ENCODE data around the gene DMWD.
"Not testable (repeated sequence)": the region's sequence is repeated elsewhere in the genome, so short reads cannot be mapped to it uniquely, and the experiment has no call there.

DMWD gene

DNA sequence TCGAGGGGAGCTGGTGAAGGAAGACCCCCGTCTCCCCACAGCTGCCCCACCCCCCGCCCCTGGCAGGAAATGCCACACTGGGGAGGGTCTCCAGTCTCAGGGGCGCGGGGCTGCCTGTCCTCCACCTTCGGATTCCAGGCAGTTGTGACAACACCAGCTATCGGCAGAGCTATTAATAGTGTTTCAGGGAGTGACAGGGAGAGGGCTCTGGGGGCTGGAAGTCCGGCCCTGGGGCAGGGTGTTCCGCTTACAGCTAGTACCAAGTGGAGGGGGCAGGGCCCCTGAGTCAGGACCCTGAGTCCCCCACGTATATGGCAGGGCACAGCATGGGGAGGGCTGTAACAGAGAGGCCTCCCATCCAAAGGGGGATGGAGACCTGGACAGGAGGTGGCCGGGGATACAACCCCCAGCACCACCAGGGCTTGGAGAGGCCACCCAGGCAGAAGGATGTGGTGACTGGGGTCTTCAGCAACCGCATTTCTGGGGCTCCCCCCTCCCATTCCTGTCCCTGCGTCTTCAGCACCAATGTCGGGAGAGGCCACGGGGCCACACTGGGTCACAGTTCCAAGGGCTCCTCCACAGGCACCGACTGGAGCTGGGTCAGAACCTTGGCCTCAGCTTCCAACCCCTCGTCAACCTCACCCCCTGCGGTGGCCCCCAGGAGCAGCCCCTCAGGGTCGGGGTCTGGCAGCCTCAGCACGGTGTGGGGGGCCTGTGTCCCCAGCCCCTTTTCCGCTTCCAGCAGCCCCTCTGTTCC, 27.5 kb downstream of the DMWD start:
- TF ChIP-seq ZNF274 (IDR thresholded peaks at IDR 0.05; ENCODE audit: low read depth, low read length), result no peak
- H3K4me3 ChIP-seq (ENCODE audit: low read length), result no peak overlapping the region

DNA sequence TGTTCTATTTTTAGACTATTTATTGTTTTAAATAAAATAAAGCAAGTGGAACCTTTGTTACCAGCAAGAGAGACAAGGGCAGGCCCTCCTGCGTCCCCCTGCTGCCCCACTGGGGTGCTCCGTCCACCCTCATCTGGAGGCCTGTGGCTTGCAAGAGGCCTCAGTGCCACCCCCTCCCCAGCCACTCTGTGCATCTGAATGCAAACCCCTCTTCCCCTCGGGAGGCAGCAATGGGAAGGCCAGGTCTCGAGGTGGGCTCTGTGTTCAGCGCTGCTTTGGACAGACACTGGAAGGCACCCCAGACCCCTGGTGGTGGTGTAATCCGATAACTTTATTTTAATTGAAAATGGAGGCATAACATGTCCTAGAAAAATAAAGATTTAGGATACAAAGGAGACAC, 28.2 kb downstream of the DMWD start:
- TF ChIP-seq ZNF274 (IDR thresholded peaks at IDR 0.05; ENCODE audit: low read depth, low read length), result no peak
- H3K4me3 ChIP-seq (ENCODE audit: low read length), result no peak overlapping the region

DNA sequence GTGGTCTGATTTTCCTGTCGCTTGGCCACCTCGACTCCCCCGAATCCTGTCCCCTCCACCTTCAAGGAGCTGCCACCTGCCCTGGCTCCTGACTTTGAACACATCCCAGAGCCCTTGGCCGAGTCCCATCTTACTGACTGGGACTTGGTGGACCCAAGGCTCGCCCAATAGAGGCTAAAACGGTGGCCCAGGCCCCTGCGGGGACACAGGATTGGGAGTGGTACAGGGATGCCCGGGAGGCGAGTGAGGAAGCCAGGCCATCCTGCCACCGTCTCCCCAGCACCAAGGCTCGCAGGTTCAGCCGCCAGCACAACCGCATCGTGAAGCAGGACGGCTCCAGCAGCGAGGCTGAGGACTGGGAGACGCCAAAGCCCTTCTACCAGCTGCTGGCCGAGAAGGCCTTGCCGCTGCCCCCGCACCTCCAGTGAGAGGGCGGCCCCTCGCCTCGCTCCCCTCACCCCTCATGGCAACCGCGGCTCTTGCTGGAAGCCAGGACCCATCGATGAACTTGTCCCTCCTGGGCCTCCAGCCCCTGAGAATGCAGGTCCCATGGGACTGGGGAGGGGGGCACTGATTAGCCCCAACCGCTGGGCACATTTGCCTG, 28.9 kb downstream of the DMWD start:
- no peak overlapping the region for H3K4me3 ChIP-seq (ENCODE audit: low read length)
- TF ChIP-seq ZNF274 (IDR thresholded peaks at IDR 0.05; ENCODE audit: low read depth, low read length), result no peak

DNA sequence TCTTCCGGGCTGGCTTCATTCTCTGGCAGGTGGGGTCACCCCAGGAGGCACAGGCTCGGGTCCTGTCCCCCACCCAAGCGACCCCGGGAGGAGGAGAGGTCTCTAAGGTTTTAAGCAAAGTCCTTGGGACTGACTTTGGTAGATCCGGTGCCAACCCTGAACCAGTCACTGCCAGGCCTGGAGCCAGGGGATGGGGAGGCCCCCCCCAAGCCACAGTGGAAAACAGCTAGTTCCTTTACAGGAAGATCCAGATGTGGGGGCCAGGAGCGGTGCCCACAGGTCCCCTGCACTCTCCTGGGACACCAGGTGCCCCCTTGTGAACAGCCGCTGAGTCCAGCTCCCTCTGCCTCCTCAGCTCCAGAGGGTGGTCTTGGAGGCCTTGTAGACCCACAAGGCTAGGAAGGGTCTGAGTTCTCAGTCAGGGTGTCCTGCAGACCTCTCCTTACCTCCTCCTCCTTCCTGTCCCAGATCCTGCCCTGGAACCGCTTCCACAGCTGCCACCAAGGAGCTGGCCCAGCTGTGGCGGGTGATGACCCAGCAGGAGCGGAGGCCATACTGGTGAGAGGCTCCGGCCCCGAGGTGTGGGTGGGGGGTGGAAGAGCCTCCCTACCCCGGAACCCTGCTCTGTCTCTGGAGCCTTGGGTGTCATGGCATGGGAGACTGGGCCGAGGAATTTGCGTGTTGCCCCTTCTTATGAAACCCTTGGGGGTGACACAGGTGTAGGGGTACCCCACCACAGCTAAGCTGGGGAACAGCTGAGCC, 29.6 kb downstream of the DMWD start:
- H3K4me3 ChIP-seq (ENCODE audit: low read length), result no peak overlapping the region
- TF ChIP-seq ZNF274 (IDR thresholded peaks at IDR 0.05; ENCODE audit: low read depth, low read length), result no peak

DNA sequence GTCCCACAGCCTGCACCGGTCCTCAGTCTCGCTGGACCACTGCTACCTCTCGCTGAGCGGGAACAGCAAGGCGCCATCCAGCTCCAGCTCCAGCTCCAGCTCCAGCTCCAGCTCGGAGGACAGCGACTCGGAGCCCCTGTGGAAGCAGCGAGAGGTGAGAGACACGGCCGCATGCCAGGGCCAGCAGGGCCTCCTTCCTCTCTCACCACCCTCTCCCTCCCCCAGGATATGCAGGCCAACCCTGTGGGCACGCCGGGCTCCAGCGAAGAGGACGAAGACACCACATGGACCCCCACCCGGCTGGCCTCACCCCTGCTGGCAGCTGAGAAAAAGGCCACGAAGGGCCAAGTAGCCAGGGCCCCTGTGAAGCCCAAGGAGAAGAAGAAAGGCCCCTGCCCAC, 30.9 kb downstream of the DMWD start:
- H3K4me3 ChIP-seq (ENCODE audit: low read length), result no peak overlapping the region
- TF ChIP-seq ZNF274 (IDR thresholded peaks at IDR 0.05; ENCODE audit: low read depth, low read length), result no peak

DNA sequence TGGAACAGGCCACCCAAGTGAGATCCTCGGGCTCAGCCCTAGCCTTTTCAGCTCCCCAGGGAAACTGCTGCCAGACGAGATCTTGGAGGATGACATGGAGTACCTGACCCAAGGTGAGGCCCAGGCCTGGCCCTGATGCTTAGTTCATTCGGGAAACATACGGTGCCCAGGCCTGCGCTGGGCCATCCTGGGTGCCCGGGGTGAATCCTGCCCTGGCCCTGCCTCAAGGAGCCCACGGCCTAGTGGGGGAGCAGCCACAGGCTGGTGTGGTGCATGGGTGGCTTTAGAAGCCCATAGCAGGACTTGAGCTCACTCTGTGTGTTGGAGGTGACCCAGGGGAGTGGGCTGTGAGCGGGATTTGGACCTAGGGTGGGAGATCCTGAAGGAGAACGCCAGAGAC, 33.7 kb downstream of the DMWD start:
- no peak overlapping the region for H3K4me3 ChIP-seq (ENCODE audit: low read length)
- TF ChIP-seq ZNF274 (IDR thresholded peaks at IDR 0.05; ENCODE audit: low read depth, low read length), result no peak

DNA sequence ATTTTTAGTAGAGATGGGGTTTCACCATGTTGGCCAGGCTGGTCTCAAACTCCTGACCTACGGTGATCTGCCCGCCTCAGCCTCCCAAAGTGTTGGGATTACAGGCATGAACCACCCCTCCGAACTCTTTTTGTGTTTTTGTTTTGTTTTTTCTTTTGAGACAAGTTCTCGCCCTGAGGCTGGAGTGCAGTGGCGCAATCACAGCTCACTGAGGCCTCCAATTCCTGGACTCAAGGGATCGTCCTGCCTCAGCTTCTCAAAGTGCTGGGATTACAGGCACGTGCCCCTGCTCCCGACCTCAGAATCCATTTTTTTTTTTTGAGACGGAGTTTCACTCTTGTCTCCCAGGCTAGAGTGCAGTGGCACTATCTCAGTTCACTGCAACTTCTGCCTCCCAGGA, 35.0 kb downstream of the DMWD start:
- TF ChIP-seq ZNF274 (IDR thresholded peaks at IDR 0.05; ENCODE audit: low read depth, low read length), result no peak
- H3K4me3 ChIP-seq (ENCODE audit: low read length), result no peak overlapping the region

DNA sequence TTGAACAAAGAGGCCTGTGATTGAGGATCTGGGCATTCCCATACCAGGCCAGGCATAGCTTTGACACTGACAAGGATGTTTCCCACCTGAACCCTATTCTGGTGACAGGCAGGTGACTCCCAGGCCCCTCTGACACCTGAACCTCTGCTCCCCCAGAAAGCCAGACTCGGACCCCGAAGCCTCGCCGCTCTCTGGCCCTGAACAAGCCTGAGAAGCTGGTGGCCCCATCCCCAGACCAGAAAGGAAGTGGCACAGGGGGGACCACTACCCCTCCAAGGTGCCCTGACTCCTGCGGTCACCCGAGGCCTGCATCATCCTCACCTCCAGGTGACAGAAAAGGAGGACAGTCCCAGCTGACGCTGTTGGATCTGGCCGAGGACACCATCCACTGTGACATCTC, 38.3 kb downstream of the DMWD start:
- TF ChIP-seq ZNF274 (IDR thresholded peaks at IDR 0.05; ENCODE audit: low read depth, low read length), result no peak
- no peak overlapping the region for H3K4me3 ChIP-seq (ENCODE audit: low read length)

DNA sequence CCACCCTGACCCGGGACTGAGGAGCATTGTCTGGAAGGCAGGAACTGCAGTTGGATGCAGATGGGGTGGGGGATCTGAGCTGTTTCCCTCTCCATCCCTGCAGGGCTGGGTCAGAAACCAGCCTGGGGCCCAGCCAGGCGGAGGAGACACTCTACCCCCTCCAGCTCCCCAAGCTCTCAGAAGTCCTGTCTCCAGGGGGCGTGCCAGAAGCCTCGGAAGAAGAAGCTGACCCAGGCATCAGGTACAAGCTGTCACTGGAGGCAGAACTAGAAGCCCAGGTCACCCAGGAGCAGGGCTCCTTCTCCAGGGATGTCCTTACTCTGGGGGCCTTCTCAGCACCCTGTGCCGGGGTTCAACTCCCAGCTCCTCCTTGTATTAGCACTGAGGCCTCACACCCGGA, 39.1 kb downstream of the DMWD start:
- no peak for TF ChIP-seq ZNF274 (IDR thresholded peaks at IDR 0.05; ENCODE audit: low read depth, low read length)
- no peak overlapping the region for H3K4me3 ChIP-seq (ENCODE audit: low read length)

DNA sequence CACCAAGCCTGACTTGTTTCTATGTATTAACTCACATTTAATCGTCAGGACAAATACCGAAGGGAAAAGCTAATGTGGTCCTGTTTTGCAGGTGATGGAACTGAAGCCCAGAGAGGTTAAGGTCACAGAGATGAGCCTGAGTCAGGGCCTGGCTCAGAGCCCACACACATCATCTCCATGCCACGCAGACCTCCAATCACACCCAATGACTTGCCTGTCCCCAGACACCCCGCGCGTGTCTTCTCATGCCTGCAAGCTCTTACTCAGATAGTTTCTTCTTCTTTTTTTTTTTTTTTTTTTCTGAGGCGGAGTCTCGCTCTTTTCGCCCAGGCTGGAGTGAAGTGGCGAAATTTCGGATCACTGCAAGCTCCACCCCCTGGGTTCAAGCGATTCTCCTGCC, 40.0 kb downstream of the DMWD start:
- TF ChIP-seq ZNF274 (IDR thresholded peaks at IDR 0.05; ENCODE audit: low read depth, low read length), result no peak
- no peak overlapping the region for H3K4me3 ChIP-seq (ENCODE audit: low read length)

DNA sequence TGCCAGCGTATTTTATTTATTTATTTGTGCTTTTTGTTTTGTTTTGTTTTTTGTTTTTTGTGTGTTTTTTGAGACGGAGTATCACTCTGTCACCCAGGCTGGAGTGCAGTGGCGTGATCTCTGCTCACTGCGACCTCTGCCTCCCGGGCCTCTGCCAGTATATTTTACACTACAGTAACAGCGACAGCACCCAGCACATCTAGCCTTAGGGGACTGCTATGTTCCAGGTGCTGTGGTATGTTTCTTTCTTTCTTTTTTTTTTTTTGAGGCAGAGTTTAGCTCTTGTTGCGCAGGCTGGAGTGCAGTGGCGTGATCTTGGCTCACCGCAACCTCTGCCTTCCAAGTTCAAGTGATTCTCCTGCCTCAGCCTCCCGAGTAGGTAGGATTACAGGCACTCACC, 41.2 kb downstream of the DMWD start:
- not testable (repeated sequence) for H3K4me3 ChIP-seq (ENCODE audit: low read length)

DNA sequence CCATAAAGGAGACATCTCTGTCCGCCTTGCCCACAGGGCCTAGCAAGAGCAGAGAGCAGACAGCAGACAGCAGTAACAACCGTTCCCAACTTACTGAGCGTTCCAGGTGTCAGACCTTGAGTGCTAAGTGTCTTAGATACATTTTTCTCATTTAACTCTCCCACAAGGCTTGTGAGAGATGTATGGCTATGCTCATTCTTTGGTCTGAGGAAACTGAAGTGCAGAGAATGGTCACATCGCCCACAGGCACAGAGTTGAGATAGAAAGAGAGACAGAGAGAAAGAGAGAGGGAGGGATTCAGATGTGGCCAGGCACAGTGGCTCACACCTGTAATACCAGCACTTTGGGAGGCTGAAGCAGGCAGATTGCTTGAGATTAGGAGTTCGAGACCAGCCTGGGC, 45.1 kb downstream of the DMWD start:
- no peak for TF ChIP-seq ZNF274 (IDR thresholded peaks at IDR 0.05; ENCODE audit: low read depth, low read length)

DNA sequence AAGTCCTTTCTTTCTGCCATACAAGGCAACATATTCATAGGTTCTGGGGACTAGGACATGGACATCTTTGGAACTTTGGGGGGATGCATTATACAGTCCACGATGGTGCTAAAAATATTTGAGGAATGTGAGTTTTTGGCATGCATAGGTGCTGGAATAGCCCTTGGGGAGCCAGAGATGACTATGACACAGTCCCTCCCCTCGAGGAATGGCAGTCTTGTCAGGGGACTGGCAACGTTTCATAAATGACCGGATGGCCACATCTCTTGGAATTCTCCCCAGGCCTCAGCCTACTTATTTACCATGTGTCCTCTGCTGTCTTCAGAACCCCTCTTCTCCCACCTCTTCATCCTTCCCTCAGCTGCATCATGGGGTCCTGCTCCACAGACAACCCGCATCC, 45.8 kb downstream of the DMWD start:
- H3K4me3 ChIP-seq (ENCODE audit: low read length), result no peak overlapping the region
- TF ChIP-seq ZNF274 (IDR thresholded peaks at IDR 0.05; ENCODE audit: low read depth, low read length), result no peak

More for the DNA sequence above, 45.1 kb downstream of the DMWD start:
- H3K4me3 ChIP-seq (ENCODE audit: low read length), result no peak overlapping the region

DNA sequence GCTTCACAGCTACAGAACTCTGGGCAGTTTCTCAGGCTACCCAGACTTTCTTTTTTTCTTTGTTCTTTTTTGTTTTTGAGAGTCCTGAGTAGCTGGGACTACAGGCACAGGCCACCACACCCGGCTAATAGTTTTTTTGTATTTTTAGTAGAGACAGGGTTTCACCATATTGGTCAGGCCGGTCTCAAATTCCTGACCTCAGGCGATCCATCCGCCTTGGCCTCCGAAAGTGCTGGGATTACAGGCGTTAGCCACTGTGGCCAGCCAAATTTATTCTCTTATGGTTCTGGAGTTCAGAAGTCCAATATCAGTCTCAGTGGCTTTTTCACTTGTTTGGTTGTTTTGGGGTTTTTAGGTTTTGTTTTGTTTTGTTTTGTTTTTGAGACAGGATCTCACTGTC, 47.0 kb downstream of the DMWD start:
- no peak overlapping the region for H3K4me3 ChIP-seq (ENCODE audit: low read length)
- no peak for TF ChIP-seq ZNF274 (IDR thresholded peaks at IDR 0.05; ENCODE audit: low read depth, low read length)

DNA sequence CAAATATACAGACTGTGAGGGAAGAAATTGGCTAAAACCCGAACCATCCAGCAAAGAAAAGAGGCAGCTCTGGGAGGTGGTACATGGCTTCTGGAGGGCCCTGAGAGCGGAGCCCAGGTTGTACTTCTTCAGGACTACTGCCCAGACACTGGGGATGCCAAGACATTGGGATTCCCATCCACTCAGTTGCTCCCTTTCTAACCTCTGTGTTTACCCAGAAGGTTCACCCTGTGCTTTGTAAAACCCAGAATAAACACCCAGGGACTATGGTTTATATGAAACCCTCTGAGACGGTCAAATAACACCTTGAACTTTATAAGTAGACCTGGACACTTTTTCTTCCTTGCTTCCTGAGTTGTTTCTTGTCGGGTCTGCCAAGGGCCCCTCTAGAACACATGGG, 49.7 kb downstream of the DMWD start:
- TF ChIP-seq ZNF274 (IDR thresholded peaks at IDR 0.05; ENCODE audit: low read depth, low read length), result no peak
- H3K4me3 ChIP-seq (ENCODE audit: low read length), result no peak overlapping the region
